Measurements from ENCODE around the gene SCGB1A1. TPM values are rescaled to one million over a fixed set of nuclear protein-coding genes. Genes with fewer than 3 reads are reported as not detected.

SCGB1A1 gene
- total RNA-seq, 3 donors from 2014 or later, result not detected

- no peaks in the 10 kb centered on the region for H3K36me3 ChIP-seq
- TF ChIP-seq POLR2A (IDR thresholded peaks at IDR 0.05), result no peak
- TF ChIP-seq CTCF (IDR thresholded peaks at IDR 0.05), result no peak
- no peak for TF ChIP-seq POLR2AphosphoS5 (IDR thresholded peaks at IDR 0.05)
- no peak for DNase-seq (ENCODE audit: low spot score in 2 of 2)
- no peaks in the 10 kb centered on the region for H3K27me3 ChIP-seq
- H3K27ac ChIP-seq, result peak overlapping the region; percentile 48 to 89
- H3K4me3 ChIP-seq, result no peak overlapping the region
- no peaks in the 10 kb centered on the region for H3K9me3 ChIP-seq
- peaks cover 16 to 34% of the 10 kb centered on the region in 2 donors for H3K4me1 ChIP-seq
- intact Hi-C loops (cut with DNase I; ENCODE audit: low total_unique reads), result no loop called here
Observed at GRCh38 chr11:62404435-62404834, 14.4 kb upstream of the SCGB1A1 start.

- Histone ChIP-seq H3K9me3 (no peaks in the 10 kb centered on the region), H3K27me3 (no peaks in the 10 kb centered on the region), H3K4me3 (no peak overlapping the region), H3K4me1 (peaks cover 11 to 30% of the 10 kb centered on the region in 2 donors), H3K27ac (peak overlapping the region in 1 of 2 donors; percentile 48), H3K36me3 (no peaks in the 10 kb centered on the region)
- no peak for TF ChIP-seq CTCF (IDR thresholded peaks at IDR 0.05)
- TF ChIP-seq POLR2AphosphoS5 (IDR thresholded peaks at IDR 0.05), result no peak
- no peak for TF ChIP-seq POLR2A (IDR thresholded peaks at IDR 0.05)
- intact Hi-C loops (cut with DNase I; ENCODE audit: low total_unique reads), result no loop called here
- no peak for DNase-seq (ENCODE audit: low spot score in 2 of 2)
Observed at GRCh38 chr11:62404901-62405300, 13.9 kb upstream of the SCGB1A1 start.

- Histone ChIP-seq H3K36me3 (no peaks in the 10 kb centered on the region), H3K27ac (no peak overlapping the region), H3K4me1 (peaks cover 8 to 20% of the 10 kb centered on the region in 2 donors), H3K27me3 (no peaks in the 10 kb centered on the region), H3K9me3 (no peaks in the 10 kb centered on the region), H3K4me3 (no peak overlapping the region)
- DNase-seq (ENCODE audit: low spot score in 2 of 2), result no peak
- TF ChIP-seq POLR2A (IDR thresholded peaks at IDR 0.05) (no peak), POLR2AphosphoS5 (IDR thresholded peaks at IDR 0.05) (no peak), CTCF (IDR thresholded peaks at IDR 0.05) (no peak)
- intact Hi-C loops (cut with DNase I; ENCODE audit: low total_unique reads), result no loop called here
Observed at GRCh38 chr11:62406034-62406433, 12.8 kb upstream of the SCGB1A1 start.

GRCh38 chr11:62409831-62410230 lies 9.0 kb upstream of the SCGB1A1 start:
- H3K27me3 ChIP-seq, result no peaks in the 10 kb centered on the region
- intact Hi-C loops (cut with DNase I; ENCODE audit: low total_unique reads), result no loop called here
- TF ChIP-seq POLR2A (IDR thresholded peaks at IDR 0.05) (no peak), POLR2AphosphoS5 (IDR thresholded peaks at IDR 0.05) (no peak), CTCF (IDR thresholded peaks at IDR 0.05) (no peak)
- H3K4me1 ChIP-seq, result peaks cover 6 to 10% of the 10 kb centered on the region in 2 donors
- no peaks in the 10 kb centered on the region for H3K36me3 ChIP-seq
- H3K4me3 ChIP-seq, result no peak overlapping the region
- no peak for DNase-seq (ENCODE audit: low spot score in 2 of 2)
- H3K27ac ChIP-seq, result no peak overlapping the region
- H3K9me3 ChIP-seq, result no peaks in the 10 kb centered on the region

GRCh38 chr11:62410972-62411371 lies 7.9 kb upstream of the SCGB1A1 start:
- Histone ChIP-seq H3K4me3 (no peak overlapping the region), H3K36me3 (no peaks in the 10 kb centered on the region), H3K27ac (peak overlapping the region; percentile 50 to 51), H3K4me1 (peaks cover 6 to 10% of the 10 kb centered on the region in 2 donors), H3K9me3 (no peaks in the 10 kb centered on the region), H3K27me3 (no peaks in the 10 kb centered on the region)
- no peak for TF ChIP-seq POLR2AphosphoS5 (IDR thresholded peaks at IDR 0.05)
- TF ChIP-seq POLR2A (IDR thresholded peaks at IDR 0.05), result no peak
- TF ChIP-seq CTCF (IDR thresholded peaks at IDR 0.05), result no peak
- intact Hi-C loops (cut with DNase I; ENCODE audit: low total_unique reads), result no loop called here
- no peak for DNase-seq (ENCODE audit: low spot score in 2 of 2)

Data from breast epithelium (tissue), 4 donors.